ACC112 (cell line): ENCODE measurements around the gene RAB5B.
"Not testable (repeated sequence)": the region's sequence is repeated elsewhere in the genome, so short reads cannot be mapped to it uniquely, and the experiment has no call there.

Source experiments
- H2AFZ ChIP-seq: fragments of 200-600 bp; sonication (generic); one replicate; pipeline ENCODE4 v1.6.0; 2017; ENCODE audit warnings: antibody characterized with exemption, low read length; ENCODE audit not compliant: unreplicated experiment
- H3K27ac ChIP-seq: fragments of 200-600 bp; sonication (generic); 2 replicates; pipeline ENCODE4 v1.5.1; 2014; ENCODE audit warnings: low read depth, mild to moderate bottlenecking, antibody characterized with exemption, low read length, moderate library complexity
- H3K27me3 ChIP-seq: fragments of 200-600 bp; sonication (generic); 2 replicates; pipeline ENCODE4 v1.6.1; 2014; ENCODE audit warnings: mild to moderate bottlenecking, antibody characterized with exemption, low read length, moderate library complexity, mixed read lengths; ENCODE audit not compliant: insufficient read depth
- H3K36me3 ChIP-seq: fragments of 200-600 bp; sonication (generic); 2 replicates; pipeline ENCODE4 v1.6.1; 2016; ENCODE audit warnings: mild to moderate bottlenecking, antibody characterized with exemption, low read length, moderate library complexity, mixed read lengths; ENCODE audit not compliant: insufficient read depth
- H3K4me1 ChIP-seq: fragments of 200-600 bp; sonication (generic); one replicate; pipeline ENCODE4 v1.6.1; 2016; ENCODE audit warnings: low read length, mixed read lengths; ENCODE audit not compliant: insufficient read depth, unreplicated experiment, control insufficient read depth
- H3K4me3 ChIP-seq: fragments of 200-600 bp; sonication (generic); 2 replicates; pipeline ENCODE4 v1.5.1; 2014; ENCODE audit warnings: mild to moderate bottlenecking, low read depth, low read length
- H3K79me2 ChIP-seq: fragments of 200-600 bp; sonication (generic); one replicate; pipeline ENCODE4 v1.6.0; 2016; ENCODE audit warnings: low read length; ENCODE audit not compliant: control insufficient read depth, unreplicated experiment, insufficient read depth

The RAB5B gene

GRCh38 chr12:55969356-55969755 lies 4.5 kb upstream of the RAB5B start:
- Histone ChIP-seq H3K79me2 (peaks cover 40% of the 10 kb centered on the region), H2AFZ (no peak overlapping the region), H3K4me1 (peaks cover 53% of the 10 kb centered on the region)

DNA sequence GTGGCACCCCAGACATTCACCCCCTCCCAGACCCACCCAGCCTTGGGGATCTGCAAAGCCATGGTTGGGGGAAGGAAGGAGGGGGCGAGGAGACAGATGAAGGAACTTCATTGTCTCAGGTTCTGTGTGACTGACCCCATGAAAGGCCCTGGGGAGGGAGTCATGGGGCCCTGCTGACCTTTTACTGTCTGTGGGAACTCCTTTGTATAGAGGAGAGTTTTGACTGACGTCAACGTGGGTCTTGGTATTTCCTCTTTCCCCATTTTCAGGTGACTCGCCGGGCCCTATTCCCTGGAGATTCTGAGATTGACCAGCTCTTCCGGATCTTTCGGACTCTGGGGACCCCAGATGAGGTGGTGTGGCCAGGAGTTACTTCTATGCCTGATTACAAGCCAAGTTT lies 3.1 kb upstream of the RAB5B start:
- Histone ChIP-seq H3K79me2 (peaks cover 52% of the 10 kb centered on the region), H3K27ac (peak overlapping the region; percentile 98), H3K36me3 (peaks cover 18% of the 10 kb centered on the region; the same call in 1 of the 2 replicates), H2AFZ (no peak overlapping the region), H3K4me1 (peaks cover 59% of the 10 kb centered on the region), H3K27me3 (no peaks in the 10 kb centered on the region), H3K4me3 (peak overlapping the region; percentile 80)

More at GRCh38 chr12:55969356-55969755, 4.5 kb upstream of the RAB5B start:
- Histone ChIP-seq H3K4me3 (no peak overlapping the region), H3K27ac (peak overlapping the region; percentile 98), H3K27me3 (no peaks in the 10 kb centered on the region), H3K36me3 (peaks cover 18% of the 10 kb centered on the region; the same call in 1 of the 2 replicates)

- H3K4me1 ChIP-seq = peaks cover 59% of the 10 kb centered on the region
- H3K79me2 ChIP-seq = peaks cover 60% of the 10 kb centered on the region
- H3K27ac ChIP-seq = peak overlapping the region; percentile 98
- H3K36me3 ChIP-seq = peaks cover 18% of the 10 kb centered on the region; the same call in 1 of the 2 replicates
- H2AFZ ChIP-seq = no peak overlapping the region
- H3K27me3 ChIP-seq = no peaks in the 10 kb centered on the region
- peak overlapping the region; percentile 80 for H3K4me3 ChIP-seq
Observed at GRCh38 chr12:55972042-55972441, 1.8 kb upstream of the RAB5B start.

GRCh38 chr12:55972456-55972855 lies 1.4 kb upstream of the RAB5B start:
- Histone ChIP-seq H2AFZ (no peak overlapping the region), H3K4me3 (peak overlapping the region; percentile 80), H3K27me3 (no peaks in the 10 kb centered on the region), H3K27ac (peak overlapping the region; percentile 98), H3K4me1 (peaks cover 59% of the 10 kb centered on the region), H3K36me3 (peaks cover 18% of the 10 kb centered on the region; the same call in 1 of the 2 replicates), H3K79me2 (peaks cover 60% of the 10 kb centered on the region)

- Histone ChIP-seq H3K27ac (peak overlapping the region; percentile 98), H2AFZ (no peak overlapping the region), H3K36me3 (peaks cover 18% of the 10 kb centered on the region; the same call in 1 of the 2 replicates), H3K79me2 (peaks cover 60% of the 10 kb centered on the region), H3K27me3 (no peaks in the 10 kb centered on the region), H3K4me1 (peaks cover 54% of the 10 kb centered on the region), H3K4me3 (peak overlapping the region; percentile 80)
Observed at GRCh38 chr12:55972911-55973598, 823 bp upstream of the RAB5B start.

DNA sequence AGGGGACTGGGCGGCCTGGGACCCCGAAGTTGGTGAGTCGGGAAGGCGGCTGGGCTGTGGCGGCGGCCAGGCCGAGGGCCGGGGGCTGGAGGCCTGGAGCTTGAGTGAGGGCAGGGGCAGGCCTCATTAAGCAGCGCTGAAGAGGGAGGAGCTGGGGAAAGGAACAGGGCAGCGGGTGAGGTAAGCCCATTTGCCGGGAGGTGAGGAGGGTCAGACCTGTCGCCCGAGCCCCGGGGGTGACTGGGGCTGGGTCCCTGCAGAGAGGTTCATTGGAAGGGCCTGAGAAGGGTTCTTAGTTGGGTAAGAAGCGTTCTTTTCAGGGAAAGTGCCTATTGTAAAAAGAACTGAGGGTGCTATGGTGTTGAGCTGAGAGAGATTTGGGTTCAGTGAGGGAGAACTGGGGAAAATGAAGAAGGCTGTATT lies 441 bp downstream of the RAB5B start:
- no peaks in the 10 kb centered on the region for H3K27me3 ChIP-seq
- peak overlapping the region; percentile 93 for H3K4me3 ChIP-seq
- H3K79me2 ChIP-seq = peaks cover 54% of the 10 kb centered on the region
- H2AFZ ChIP-seq = peak overlapping the region; percentile 31
- peak overlapping the region; percentile 78 for H3K27ac ChIP-seq
- peaks cover 42% of the 10 kb centered on the region for H3K4me1 ChIP-seq
- H3K36me3 ChIP-seq = peaks cover 14% of the 10 kb centered on the region; the same call in 1 of the 2 replicates

GRCh38 chr12:55978393-55978792 lies 4.5 kb downstream of the RAB5B start:
- no peaks in the 10 kb centered on the region for H3K27me3 ChIP-seq
- no peak overlapping the region for H3K27ac ChIP-seq
- peaks cover 9% of the 10 kb centered on the region; the same call in 1 of the 2 replicates for H3K36me3 ChIP-seq
- peaks cover 17% of the 10 kb centered on the region for H3K4me1 ChIP-seq
- no peak overlapping the region for H2AFZ ChIP-seq
- H3K4me3 ChIP-seq = no peak overlapping the region
- H3K79me2 ChIP-seq = peaks cover 56% of the 10 kb centered on the region

- Histone ChIP-seq H2AFZ (no peak overlapping the region), H3K4me1 (peaks cover 17% of the 10 kb centered on the region), H3K4me3 (no peak overlapping the region), H3K79me2 (peaks cover 54% of the 10 kb centered on the region), H3K27me3 (no peaks in the 10 kb centered on the region), H3K36me3 (peaks cover 9% of the 10 kb centered on the region; the same call in 1 of the 2 replicates), H3K27ac (no peak overlapping the region)
Observed at GRCh38 chr12:55979069-55979468, 5.2 kb downstream of the RAB5B start.

DNA sequence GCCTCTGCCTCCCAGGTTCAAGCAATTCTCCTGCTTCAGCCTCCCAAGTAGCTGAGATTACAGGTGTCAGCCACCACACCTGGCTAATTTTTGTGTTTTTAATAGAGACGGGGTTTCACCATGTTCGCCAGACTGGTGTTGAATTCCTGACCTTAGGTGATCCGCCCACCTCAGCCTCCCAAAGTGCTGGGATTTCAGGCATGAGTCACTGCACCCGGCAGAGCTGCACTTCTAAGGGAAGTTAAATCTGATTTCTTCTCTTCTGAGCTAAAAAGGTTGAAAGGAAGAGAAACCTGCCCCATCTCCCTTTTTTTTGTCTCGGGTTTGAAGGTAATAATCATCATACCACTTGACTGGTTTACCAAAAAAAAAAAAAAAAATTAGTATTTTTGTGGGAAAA lies 8.0 kb downstream of the RAB5B start:
- not testable (repeated sequence) for H3K4me1 ChIP-seq, H3K27me3 ChIP-seq, H2AFZ ChIP-seq, H3K27ac ChIP-seq, H3K4me3 ChIP-seq
- Histone ChIP-seq H3K36me3 (peaks cover 23% of the 10 kb centered on the region), H3K79me2 (peaks cover 29% of the 10 kb centered on the region)

- Histone ChIP-seq H2AFZ (no peak overlapping the region), H3K4me3 (no peak overlapping the region), H3K27ac (no peak overlapping the region), H3K4me1 (peaks cover 7% of the 10 kb centered on the region), H3K27me3 (no peaks in the 10 kb centered on the region), H3K79me2 (peaks cover 24% of the 10 kb centered on the region), H3K36me3 (peaks cover 23% of the 10 kb centered on the region)
Observed at GRCh38 chr12:55982319-55982936, 8.6 kb downstream of the RAB5B start.
